IPS-20b (cell line): Measurements from ENCODE around the gene IGFL1.
"Not testable (repeated sequence)": the region's sequence is repeated elsewhere in the genome, so short reads cannot be mapped to it uniquely, and the experiment has no call there.

Source experiments
- H3K27ac ChIP-seq: one replicate; pipeline ENCODE4 v1.5.1; 2013; ENCODE audit warnings: low read length
- H3K27me3 ChIP-seq: 2 replicates; pipeline ENCODE4 v1.6.1; 2013; ENCODE audit warnings: mild to moderate bottlenecking, low read length, inconsistent platforms; ENCODE audit not compliant: insufficient read depth
- H3K36me3 ChIP-seq: 2 replicates; pipeline ENCODE4 v1.6.1; 2013; ENCODE audit warnings: low read depth, mild to moderate bottlenecking, inconsistent platforms, low read length, moderate library complexity; ENCODE audit not compliant: insufficient read depth
- H3K4me1 ChIP-seq: 2 replicates; pipeline ENCODE4 v1.6.1; 2013; ENCODE audit warnings: mild to moderate bottlenecking, control low read depth, inconsistent platforms, low read length, moderate library complexity; ENCODE audit not compliant: insufficient read depth
- H3K4me3 ChIP-seq: 2 replicates; pipeline ENCODE4 v1.5.1; 2013; ENCODE audit warnings: mild to moderate bottlenecking, low read length, inconsistent platforms
- H3K9ac ChIP-seq: 2 replicates; pipeline ENCODE4 v1.6.1; 2013; ENCODE audit warnings: low read depth, mild to moderate bottlenecking, inconsistent platforms, low read length, moderate library complexity
- H3K9me3 ChIP-seq: 2 replicates; pipeline ENCODE4 v1.6.1; 2013; ENCODE audit warnings: mild to moderate bottlenecking, low read depth, low read length, inconsistent platforms; ENCODE audit not compliant: insufficient read depth

IGFL1 gene

GRCh38 chr19:46261501-46261900 is 32.0 kb downstream of the IGFL1 start:
- H3K36me3 ChIP-seq, H3K4me3 ChIP-seq, H3K27me3 ChIP-seq, H3K9me3 ChIP-seq, H3K27ac ChIP-seq, H3K9ac ChIP-seq, H3K4me1 ChIP-seq: not testable (repeated sequence)

GRCh38 chr19:46262684-46263296 is 33.2 kb downstream of the IGFL1 start:
- H3K4me1 ChIP-seq, H3K27ac ChIP-seq, H3K9ac ChIP-seq, H3K9me3 ChIP-seq, H3K27me3 ChIP-seq, H3K36me3 ChIP-seq, H3K4me3 ChIP-seq: not testable (repeated sequence)

- not testable (repeated sequence) for H3K36me3 ChIP-seq, H3K4me1 ChIP-seq, H3K27ac ChIP-seq, H3K9ac ChIP-seq, H3K4me3 ChIP-seq, H3K27me3 ChIP-seq, H3K9me3 ChIP-seq
These were observed 35.3 kb downstream of the IGFL1 start for GRCh38 chr19:46264801-46265200.

- H3K4me3 ChIP-seq, result no peak overlapping the region
- H3K4me1 ChIP-seq, result 0 out of 2 replicates have a peak, but pooled peaks cover 2% of the 10 kb centered on the region
- no peak overlapping the region for H3K9ac ChIP-seq
- no peaks in the 10 kb centered on the region for H3K27me3 ChIP-seq
- H3K9me3 ChIP-seq, result no peaks in the 10 kb centered on the region
- H3K36me3 ChIP-seq, result no peaks in the 10 kb centered on the region
- no peak overlapping the region for H3K27ac ChIP-seq
These were observed 35.8 kb downstream of the IGFL1 start for GRCh38 chr19:46265217-46265828.

GRCh38 chr19:46269101-46269500 is 39.6 kb downstream of the IGFL1 start:
- no peaks in the 10 kb centered on the region for H3K36me3 ChIP-seq
- H3K9ac ChIP-seq, result no peak overlapping the region
- H3K27ac ChIP-seq, result no peak overlapping the region
- no peaks in the 10 kb centered on the region for H3K9me3 ChIP-seq
- peaks cover 17% of the 10 kb centered on the region; the same call in 1 of the 2 replicates for H3K4me1 ChIP-seq
- no peaks in the 10 kb centered on the region for H3K27me3 ChIP-seq
- no peak overlapping the region for H3K4me3 ChIP-seq

GRCh38 chr19:46270521-46271256 is 41.1 kb downstream of the IGFL1 start:
- H3K27ac ChIP-seq, result peak overlapping the region; percentile 59
- H3K27me3 ChIP-seq, result no peaks in the 10 kb centered on the region
- H3K4me3 ChIP-seq, result peak overlapping the region; percentile 54; the same call in 1 of the 2 replicates
- H3K9ac ChIP-seq, result peak overlapping the region; percentile 59; the same call in 1 of the 2 replicates
- H3K4me1 ChIP-seq, result peaks cover 17% of the 10 kb centered on the region; the same call in 1 of the 2 replicates
- no peaks in the 10 kb centered on the region for H3K9me3 ChIP-seq
- H3K36me3 ChIP-seq, result no peaks in the 10 kb centered on the region

GRCh38 chr19:46271481-46272197 is 42.1 kb downstream of the IGFL1 start:
- Histone ChIP-seq H3K27me3 (no peaks in the 10 kb centered on the region), H3K4me3 (no peak overlapping the region), H3K4me1 (peaks cover 17% of the 10 kb centered on the region; the same call in 1 of the 2 replicates), H3K9me3 (no peaks in the 10 kb centered on the region), H3K36me3 (no peaks in the 10 kb centered on the region), H3K9ac (peak overlapping the region; percentile 17; the same call in 1 of the 2 replicates), H3K27ac (no peak overlapping the region)

- not testable (repeated sequence) for H3K9me3 ChIP-seq, H3K27me3 ChIP-seq, H3K4me3 ChIP-seq, H3K36me3 ChIP-seq, H3K9ac ChIP-seq, H3K27ac ChIP-seq
- H3K4me1 ChIP-seq, result peaks cover 20% of the 10 kb centered on the region; the same call in 1 of the 2 replicates
These were observed 44.4 kb downstream of the IGFL1 start for GRCh38 chr19:46273931-46274330.

- H3K9ac ChIP-seq, result no peak overlapping the region
- H3K9me3 ChIP-seq, result no peaks in the 10 kb centered on the region
- H3K4me1 ChIP-seq, result 0 out of 2 replicates have a peak, but pooled peaks cover 6% of the 10 kb centered on the region
- H3K4me3 ChIP-seq, result no peak overlapping the region
- H3K27ac ChIP-seq, result no peak overlapping the region
- no peaks in the 10 kb centered on the region for H3K27me3 ChIP-seq
- H3K36me3 ChIP-seq, result no peaks in the 10 kb centered on the region
These were observed 49.6 kb downstream of the IGFL1 start for GRCh38 chr19:46279177-46279576.
